Body of pancreas (tissue), 4 donors: ENCODE measurements around the gene VGF. TPM values are rescaled to one million over a fixed set of nuclear protein-coding genes. Genes with fewer than 3 reads are reported as not detected.
"Not testable (repeated sequence)": the region's sequence is repeated elsewhere in the genome, so short reads cannot be mapped to it uniquely, and the experiment has no call there.

Experiments
- ATAC-seq: fragments of 150-250 bp; one replicate; pipeline ENCODE4 v1.9.1; 2016
- DNase-seq, 4 donors: peaks; one replicate each; pipeline ENCODE4 v3.0.0-alpha.2; 2019
- H3K27ac ChIP-seq, 4 donors: fragments of 200-600 bp; sonication (generic); 1 replicate in 3 of 4; 2 replicates in 1 of 4; pipeline versions ENCODE4 v1.5.1 to v1.6.1; 2016 to 2019; ENCODE audit warnings: mild to moderate bottlenecking in 1 of 4, mixed read lengths in 1 of 4, moderate library complexity in 1 of 4
- H3K27me3 ChIP-seq, 2 donors: fragments of 200-600 bp; sonication (generic); one replicate each; pipeline ENCODE4 v1.6.0; 2016; ENCODE audit warnings: mild to moderate bottlenecking in 1 of 2
- H3K36me3 ChIP-seq, 2 donors: fragments of 200-600 bp; sonication (generic); replicated peaks in 1 of 2; 2 replicates each; pipeline ENCODE4 v1.5.1; 2016; ENCODE audit warnings: low read depth in 2 of 2; ENCODE audit not compliant: insufficient read depth in 1 of 2
- H3K4me1 ChIP-seq: fragments of 200-600 bp; sonication (generic); one replicate; pipeline ENCODE4 v1.6.0; 2016
- H3K4me3 ChIP-seq, 2 donors: fragments of 200-600 bp; sonication (generic); 1 replicate in 1 of 2; 2 replicates in 1 of 2; pipeline ENCODE4 v1.5.1; 2016 to 2019
- H3K9me3 ChIP-seq, 3 donors: fragments of 200-600 bp; sonication (generic); 1 replicate in 2 of 3; 2 replicates in 1 of 3; pipeline ENCODE4 v1.5.1; 2016
- CTCF ChIP-seq, 7 experiments: fragments of 450-650 bp in 4 of 7; fragments of 200-600 bp in 3 of 7; sonication (generic) in 3 of 7; IDR thresholded peaks; one replicate each; pipeline ENCODE4 v1.5.1; 2016 to 2019; ENCODE audit warnings: antibody characterized with exemption in 7 of 7
- POLR2A ChIP-seq, 3 donors: fragments of 450-650 bp; IDR thresholded peaks; one replicate each; pipeline ENCODE4 v1.6.1; 2016; ENCODE audit warnings: antibody characterized with exemption in 3 of 3, mild to moderate bottlenecking in 2 of 3
- WGBS, 2 donors: methylation state at CpG; one replicate each; pipeline ENCODE4 v1.1.5; 2017; 5-methylcytosine and 5-hydroxymethylcytosine counted together
- intact Hi-C: fragments of 100-400 bp; cut with DNase I; formaldehyde crosslinking; loops from one replicate; pipeline ENCODE4 v1.15.1; 2023
- microRNA-seq, 2 donors: library from miRNA; unstranded; fragments of <30 nt; microRNA quantifications; one replicate each; pipeline ENCODE4, GENCODE V29; 2016; ENCODE audit warnings: borderline number of aligned reads in 2 of 2, borderline replicate concordance in 2 of 2
- small RNA-seq: library from RNA; depleted of rRNA; stranded (forward); fragments of <200 nt; gene quantifications from one replicate; pipeline ENCODE3, GENCODE V24; 2016
- total RNA-seq, 2 donors: library from RNA; depleted of rRNA; stranded (reverse); fragments of >200 nt; gene quantifications; one replicate each; pipeline ENCODE4 v1.1.0, GENCODE V29; 2016

VGF gene
- total RNA-seq, 2 donors from 2014 or later: 3.0 to 4.9 TPM

- intact Hi-C loops: no loop called here
- no peaks in the 10 kb centered on the region for H3K4me1 ChIP-seq
- H3K36me3 ChIP-seq: no peaks in the 10 kb centered on the region
- H3K27me3 ChIP-seq: no peaks in the 10 kb centered on the region
- H3K9me3 ChIP-seq: no peaks in the 10 kb centered on the region
- no peak overlapping the region for H3K27ac ChIP-seq
- H3K4me3 ChIP-seq: no peak overlapping the region
- WGBS, 2 donors: 70 to 77% methylated on average over 10 to 11 of the region's 11 CpGs
- DNase-seq (no peak), ATAC-seq (no peak)
- TF ChIP-seq POLR2A (IDR thresholded peaks at IDR 0.05) (no peak), CTCF (IDR thresholded peaks at IDR 0.05) (no peak)
Measured at GRCh38 chr7:101113836-101114235, 51.5 kb downstream of the VGF start.

GRCh38 chr7:101113140-101113539 lies 52.2 kb downstream of the VGF start:
- H3K4me3 ChIP-seq, H3K27me3 ChIP-seq, H3K4me1 ChIP-seq, intact Hi-C loops, DNase-seq, H3K36me3 ChIP-seq, ATAC-seq, H3K9me3 ChIP-seq, H3K27ac ChIP-seq: not testable (repeated sequence)
- WGBS, 2 donors: 91% methylated on average over 7 of the region's 7 CpGs

Small RNA genes lying within 50 kb of the gene (microRNA-seq; reads per million reads assigned to microRNA genes)
- 0 reads per million in 2 donors for gene MIR4653

Small RNA genes lying within 50 kb of the gene (small RNA-seq; reads per million reads assigned to genes)
- not detected for gene MIR4653

Other genes starting within 250 kb of the VGF start
- gene MUC3A, start 216.0 kb downstream of the VGF start, total RNA-seq: 1 to 10 TPM in 1 of 2 donors, under 1 TPM in 1; 0.52 to 3.0 TPM
- gene MUC12, start 196.0 kb downstream of the VGF start, total RNA-seq: not detected
- under 1 TPM in 1 of 2 donors, not detected in 1; 0.78 TPM for gene MUC17, start 145.5 kb downstream of the VGF start, total RNA-seq
- 10 to 100 TPM; 13.5 to 19.4 TPM for gene TRIM56, start 80.1 kb downstream of the VGF start, total RNA-seq
- gene SERPINE1, start 38.5 kb downstream of the VGF start, total RNA-seq: 10 to 100 TPM; 20.2 to 36.3 TPM
- gene AP1S1, start 11.1 kb downstream of the VGF start, total RNA-seq: 10 to 100 TPM; 12.2 to 23.6 TPM
- gene NAT16, start 14.7 kb upstream of the VGF start, total RNA-seq: under 1 TPM in 1 of 2 donors, not detected in 1; 0.26 TPM
- gene MOGAT3, start 35.5 kb upstream of the VGF start, total RNA-seq: not detected
- 10 to 100 TPM; 23.9 to 56.0 TPM for gene PLOD3, start 52.0 kb upstream of the VGF start, total RNA-seq
- gene ZNHIT1, start 52.6 kb upstream of the VGF start, total RNA-seq: 10 to 100 TPM; 51.4 to 74.8 TPM
- gene CLDN15, start 72.2 kb upstream of the VGF start, total RNA-seq: 10 to 100 TPM in 1 of 2 donors, 1 to 10 TPM in 1; 7.3 to 22.1 TPM
- gene FIS1, start 79.5 kb upstream of the VGF start, total RNA-seq: 100 to 1,000 TPM in 1 of 2 donors, 10 to 100 TPM in 1; 88.2 to 148 TPM
- gene IFT22, start 156.2 kb upstream of the VGF start, total RNA-seq: 10 to 100 TPM; 18.7 to 31.0 TPM
- gene COL26A1, start 197.3 kb upstream of the VGF start, total RNA-seq: 1 to 10 TPM in 1 of 2 donors, under 1 TPM in 1; 0.78 to 2.0 TPM